GM12878 (cell line): ENCODE data around the gene LRFN2. TPM values are rescaled to one million over a fixed set of nuclear protein-coding genes. Genes with fewer than 3 reads are reported as not detected.

Experiments
- ATAC-seq: fragments of 200-7000 bp; cut with Tn5 transposase; 3 replicates; pipeline ENCODE4 v1.9.1; 2020; ENCODE audit warnings: mild to moderate bottlenecking, moderate library complexity
- BruUV-seq: library from RNA; stranded (reverse); fragments of 400-500 nt; replicated peaks from 2 replicates; lab custom pipeline; 2021; lab: Mats Ljungman, UMichigan
- CTCF ChIA-PET: fragments of 300-600 bp; sonication (Branson Sonifier 250); formaldehyde crosslinking; extraction: SDS; loops from one replicate; lab custom pipeline; 2021; ENCODE audit warnings: inconsistent platforms; lab: Yijun Ruan, JAX
- POLR2A ChIA-PET: fragments of 350-600 bp; formaldehyde crosslinking; extraction: SDS; loops from one replicate; lab custom pipeline; 2021; ENCODE audit warnings: inconsistent platforms; lab: Charles Lee
- RAD21 ChIA-PET: fragments of 300-600 bp; sonication (Branson Sonifier 250); formaldehyde crosslinking; loops from one replicate; lab custom pipeline; 2023; ENCODE audit warnings: antibody characterized with exemption; ENCODE audit not compliant: unreplicated experiment; lab: Charles Lee
- SMC1A ChIA-PET: fragments of 300-600 bp; sonication (Branson Sonifier 250); formaldehyde crosslinking; loops from one replicate; lab custom pipeline; 2023; ENCODE audit not compliant: unreplicated experiment, uncharacterized antibody; lab: Charles Lee
- DNase-seq: peaks from one replicate; pipeline ENCODE4 v3.0.0-alpha.2; 2011; ENCODE audit warnings: low read depth, low spot score
- FAIRE-seq: peaks from 3 replicates; lab custom pipeline; 2011; peaks lifted over from hg19 to GRCh38; lab: Jason Lieb, UNC
- H2AFZ ChIP-seq: 2 replicates; pipeline ENCODE4 v1.6.0; 2011; ENCODE audit warnings: low read depth, low read length, control low read depth; ENCODE audit not compliant: control insufficient read depth
- H3K27ac ChIP-seq: 2 replicates; pipeline ENCODE4 v1.5.1; 2011; ENCODE audit warnings: control low read depth; ENCODE audit not compliant: control insufficient read depth, insufficient read depth
- H3K27me3 ChIP-seq, 2 experiments: replicated peaks in 1 of 2; 2 replicates each; pipeline versions ENCODE4 v1.6.0 to v1.6.1; 2011; ENCODE audit warnings: low read length in 1 of 2; ENCODE audit not compliant: control insufficient read depth in 2 of 2, insufficient read depth in 2 of 2
- H3K36me3 ChIP-seq, 2 experiments: 2 replicates each; pipeline ENCODE4 v1.5.1; 2011; ENCODE audit warnings: low read length in 1 of 2; ENCODE audit not compliant: control insufficient read depth in 2 of 2, insufficient read depth in 2 of 2
- H3K4me1 ChIP-seq: 2 replicates; pipeline ENCODE4 v1.6.1; 2011; ENCODE audit warnings: mild to moderate bottlenecking, low read length, moderate library complexity, mixed read lengths; ENCODE audit not compliant: control insufficient read depth, insufficient read depth
- H3K4me2 ChIP-seq: 2 replicates; pipeline ENCODE4 v1.6.0; 2011; ENCODE audit warnings: control low read depth; ENCODE audit not compliant: control insufficient read depth, insufficient read depth
- H3K4me3 ChIP-seq: fragments of 200-600 bp; sonication (generic); 2 replicates; pipeline ENCODE4 v1.5.1; 2016
- H3K79me2 ChIP-seq: 2 replicates; pipeline ENCODE4 v1.6.0; 2011; ENCODE audit warnings: low read length; ENCODE audit not compliant: control insufficient read depth, insufficient read depth
- H3K9ac ChIP-seq: 2 replicates; pipeline ENCODE4 v1.8.0; 2011; ENCODE audit warnings: low read length, control low read depth, mixed read lengths; ENCODE audit not compliant: control insufficient read depth, insufficient read depth
- H3K9me3 ChIP-seq: replicated peaks from 3 replicates; pipeline ENCODE4 v1.5.1; 2011; ENCODE audit warnings: mild to moderate bottlenecking, low read length; ENCODE audit not compliant: control insufficient read depth, insufficient read depth
- H4K20me1 ChIP-seq: 2 replicates; pipeline ENCODE4 v1.6.0; 2011; ENCODE audit not compliant: control insufficient read depth, insufficient read depth
- GATAD2B ChIP-seq: fragments of 450-650 bp; conservative IDR thresholded peaks from 2 replicates; pipeline ENCODE4 v1.6.1; 2017; ENCODE audit warnings: low read depth, mild to moderate bottlenecking, moderate library complexity
- IRF5 ChIP-seq: fragments of 450-650 bp; IDR thresholded peaks from 2 replicates; pipeline ENCODE4 v1.6.1; 2017; ENCODE audit warnings: borderline replicate concordance
- NR2F1 ChIP-seq: fragments of 450-650 bp; conservative IDR thresholded peaks from 2 replicates; pipeline ENCODE4 v1.6.1; 2017; ENCODE audit warnings: mild to moderate bottlenecking
- SMAD1 ChIP-seq: fragments of 450-650 bp; IDR thresholded peaks from 2 replicates; pipeline ENCODE4 v1.6.1; 2018; ENCODE audit warnings: mild to moderate bottlenecking, low read depth; ENCODE audit not compliant: partially characterized antibody
- SUZ12 ChIP-seq: fragments of 200-600 bp; sonication (generic); IDR thresholded peaks from one replicate; pipeline ENCODE4 v1.6.1; 2018; ENCODE audit warnings: antibody characterized with exemption, mild to moderate bottlenecking; ENCODE audit not compliant: unreplicated experiment
- TARDBP ChIP-seq: IDR thresholded peaks from 2 replicates; pipeline ENCODE4 v1.6.1; 2016; ENCODE audit warnings: borderline replicate concordance
- ZNF24 ChIP-seq: fragments of 450-650 bp; IDR thresholded peaks from 2 replicates; pipeline ENCODE4 v1.6.1; 2017; ENCODE audit warnings: antibody characterized with exemption, mild to moderate bottlenecking
- ZNF274 ChIP-seq: IDR thresholded peaks from one replicate; pipeline ENCODE4 v1.8.0; 2011; ENCODE audit not compliant: insufficient read length, insufficient read depth
- ZSCAN29 ChIP-seq: fragments of 450-650 bp; IDR thresholded peaks from 2 replicates; pipeline ENCODE4 v1.6.1; 2017; ENCODE audit warnings: mild to moderate bottlenecking, moderate library complexity
- WGBS: methylation state at CpG from one replicate; pipeline ENCODE4 v1.1.6; 2016; ENCODE audit warnings: low lambda C conversion rate; ENCODE audit not compliant: insufficient replicate concordance, insufficient coverage; ENCODE audit errors: missing lambda C conversion rate; 5-methylcytosine and 5-hydroxymethylcytosine counted together
- in situ Hi-C: fragments of 300-500 bp; cut with MboI; formaldehyde crosslinking; loops from 9 replicates; pipeline ENCODE4 v1.14.3; 2018; ENCODE audit warnings: mixed read lengths
- intact Hi-C: fragments of 100-400 bp; cut with micrococcal nuclease; formaldehyde crosslinking; loops from one replicate; pipeline ENCODE4 v1.14.2; 2022; ENCODE audit not compliant: unreplicated experiment
- polyA plus RNA-seq, 11 experiments: library from polyadenylated mRNA; depleted of rRNA in 4 of 11; unstranded in 6 of 11; stranded (reverse) in 5 of 11; fragments of >200 nt; fragmentation: Nextera tagmentation in 4 of 11; fragmentation: Illumina TruSeq in 1 of 11; extraction: Ambion mirVana in 4 of 11; extraction: Trizol in 1 of 11; gene quantifications; 1 replicate in 1 of 11; 2 replicates in 10 of 11; pipeline versions ENCODE4 v1.2.1 to v1.2.3, GENCODE V29; 2011 to 2016; ENCODE audit warnings: inconsistent platforms in 2 of 11, missing spikeins in 2 of 11, low read depth in 1 of 11
- total RNA-seq, 4 experiments: library from RNA; depleted of rRNA in 3 of 4; stranded (reverse); fragments of >200 nt in 3 of 4; fragmentation: Illumina TruSeq in 1 of 4; extraction: Trizol in 1 of 4; gene quantifications; 2 replicates each; pipeline versions ENCODE4 v1.2.1 to v1.2.3, GENCODE V29; 2013 to 2021
- TF ChIP-seq, protein P1 (sequence below): fragments of 450-650 bp; IDR thresholded peaks from 2 replicates; pipeline ENCODE4 v1.6.1; 2017; ENCODE audit warnings: mild to moderate bottlenecking

LRFN2 gene
- total and polyA plus RNA-seq, 10 of the 15 experiments (the other 5 are each of a cell fraction or from before 2014, with no cell fraction given): not detected

GRCh38 chr6:40409716-40410397 lies 177.3 kb downstream of the LRFN2 start (continued):
- TF ChIP-seq, protein P1, sequence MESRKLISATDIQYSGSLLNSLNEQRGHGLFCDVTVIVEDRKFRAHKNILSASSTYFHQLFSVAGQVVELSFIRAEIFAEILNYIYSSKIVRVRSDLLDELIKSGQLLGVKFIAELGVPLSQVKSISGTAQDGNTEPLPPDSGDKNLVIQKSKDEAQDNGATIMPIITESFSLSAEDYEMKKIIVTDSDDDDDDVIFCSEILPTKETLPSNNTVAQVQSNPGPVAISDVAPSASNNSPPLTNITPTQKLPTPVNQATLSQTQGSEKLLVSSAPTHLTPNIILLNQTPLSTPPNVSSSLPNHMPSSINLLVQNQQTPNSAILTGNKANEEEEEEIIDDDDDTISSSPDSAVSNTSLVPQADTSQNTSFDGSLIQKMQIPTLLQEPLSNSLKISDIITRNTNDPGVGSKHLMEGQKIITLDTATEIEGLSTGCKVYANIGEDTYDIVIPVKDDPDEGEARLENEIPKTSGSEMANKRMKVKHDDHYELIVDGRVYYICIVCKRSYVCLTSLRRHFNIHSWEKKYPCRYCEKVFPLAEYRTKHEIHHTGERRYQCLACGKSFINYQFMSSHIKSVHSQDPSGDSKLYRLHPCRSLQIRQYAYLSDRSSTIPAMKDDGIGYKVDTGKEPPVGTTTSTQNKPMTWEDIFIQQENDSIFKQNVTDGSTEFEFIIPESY: no peak
- no peak for TF ChIP-seq IRF5
- TF ChIP-seq GATAD2B: no peak
- no peak for TF ChIP-seq ZSCAN29
- TF ChIP-seq TARDBP: no peak
- TF ChIP-seq SMAD1: no peak
- TF ChIP-seq, all 136 proteins: peak for 0

DNA sequence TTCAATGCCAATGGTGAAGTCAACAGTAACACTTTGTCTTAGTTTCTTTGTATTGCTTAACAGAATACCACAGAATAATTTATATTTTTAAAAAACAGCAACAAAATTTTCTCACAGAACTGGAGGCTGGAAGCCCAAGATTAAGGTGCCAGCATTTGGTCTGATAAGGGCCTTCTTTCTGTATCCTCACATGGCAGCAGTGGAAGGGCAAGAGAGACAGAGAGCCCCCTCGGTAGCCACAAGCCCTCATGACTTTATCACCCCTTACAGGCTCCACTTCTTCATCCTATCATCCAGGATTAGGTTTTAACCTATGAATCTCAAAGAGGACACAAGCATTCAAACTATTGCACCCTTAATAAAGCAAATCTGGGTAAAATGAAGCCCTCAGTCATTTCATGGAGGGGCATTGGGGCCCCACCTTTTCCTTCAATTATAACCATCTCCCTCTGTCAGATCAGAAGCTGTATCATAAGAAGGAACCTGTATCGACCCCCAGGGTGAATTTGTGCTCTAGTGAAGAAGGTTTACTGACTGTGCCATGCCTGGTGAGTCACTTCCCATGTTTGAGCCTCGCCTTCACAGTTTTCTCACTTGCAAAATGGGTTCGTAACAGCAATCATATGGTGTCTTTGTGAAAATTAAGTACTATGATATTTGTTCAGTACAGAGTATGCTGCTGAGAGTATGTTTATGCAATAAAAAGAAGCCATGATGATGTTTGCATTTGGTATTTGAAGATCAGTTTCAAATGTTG lies 178.2 kb downstream of the LRFN2 start:
- no peak for DNase-seq
- RAD21 ChIA-PET: no interaction called here
- intact Hi-C loops: no loop called here
- in situ Hi-C loops: no loop called here
- Histone ChIP-seq H2AFZ (no peak overlapping the region), H3K4me1 (no peaks in the 10 kb centered on the region), H3K9ac (no peak overlapping the region), H3K36me3 (no peaks in the 10 kb centered on the region), H3K27me3 (peaks cover 2 to 6% of the 10 kb centered on the region in 2 experiments), H4K20me1 (no peaks in the 10 kb centered on the region), H3K9me3 (no peaks in the 10 kb centered on the region), H3K4me2 (no peak overlapping the region), H3K79me2 (no peaks in the 10 kb centered on the region), H3K27ac (no peak overlapping the region), H3K4me3 (no peak overlapping the region)
- WGBS: 0% methylated on average over 4 of the region's 4 CpGs
- no peak for FAIRE-seq
- no peak for ATAC-seq
- POLR2A ChIA-PET: no interaction called here
- SMC1A ChIA-PET: no interaction called here
- TF ChIP-seq NR2F1 (no peak), ZNF274 (no peak), SUZ12 (no peak), ZNF24 (no peak)
- no TSS peak for BruUV-seq
- CTCF ChIA-PET: no interaction called here
